Hematopoietic multipotent progenitor cell treated with erythropoietin and hydrocortisone succinate and interleukin-3 and kit ligand, for 4 days (in vitro differentiated cells): ENCODE measurements around the gene PARP15.
"Not testable (repeated sequence)": the region's sequence is repeated elsewhere in the genome, so short reads cannot be mapped to it uniquely, and the experiment has no call there.

Experiments used
- DNase-seq: peaks from one replicate; pipeline ENCODE4 v3.0.0-alpha.2; 2015

PARP15 gene

GRCh38 chr3:122674339-122674738, 96.9 kb downstream of the PARP15 start:
- no peak for DNase-seq

GRCh38 chr3:122676759-122677158, 99.3 kb downstream of the PARP15 start:
- no peak for DNase-seq

GRCh38 chr3:122677216-122677615, 99.8 kb downstream of the PARP15 start:
- no peak for DNase-seq

DNA sequence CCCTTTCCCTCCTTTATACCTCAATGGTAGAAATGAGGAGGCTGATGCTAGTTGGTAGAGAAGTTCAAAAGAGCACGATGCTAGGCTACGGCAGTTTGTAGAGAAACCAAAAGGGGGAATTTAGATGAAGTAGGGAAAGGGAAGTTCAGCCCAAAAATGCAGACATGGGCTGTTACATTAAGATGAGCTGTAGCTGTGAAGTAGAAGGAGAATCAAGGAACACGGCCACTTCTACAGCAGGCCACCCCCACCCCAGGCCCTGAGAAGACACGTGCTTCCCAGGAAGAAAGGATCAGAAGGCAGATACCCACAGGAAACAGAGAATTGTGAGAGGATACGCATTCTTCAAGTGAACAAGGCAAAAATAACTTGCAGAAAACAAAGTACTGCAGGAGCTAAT, 101.1 kb downstream of the PARP15 start:
- DNase-seq: no peak

- peak; percentile 94 for DNase-seq
These were observed 101.8 kb downstream of the PARP15 start for GRCh38 chr3:122679085-122679881.

GRCh38 chr3:122679882-122680474, 102.5 kb downstream of the PARP15 start:
- DNase-seq: peak; percentile 36

DNA sequence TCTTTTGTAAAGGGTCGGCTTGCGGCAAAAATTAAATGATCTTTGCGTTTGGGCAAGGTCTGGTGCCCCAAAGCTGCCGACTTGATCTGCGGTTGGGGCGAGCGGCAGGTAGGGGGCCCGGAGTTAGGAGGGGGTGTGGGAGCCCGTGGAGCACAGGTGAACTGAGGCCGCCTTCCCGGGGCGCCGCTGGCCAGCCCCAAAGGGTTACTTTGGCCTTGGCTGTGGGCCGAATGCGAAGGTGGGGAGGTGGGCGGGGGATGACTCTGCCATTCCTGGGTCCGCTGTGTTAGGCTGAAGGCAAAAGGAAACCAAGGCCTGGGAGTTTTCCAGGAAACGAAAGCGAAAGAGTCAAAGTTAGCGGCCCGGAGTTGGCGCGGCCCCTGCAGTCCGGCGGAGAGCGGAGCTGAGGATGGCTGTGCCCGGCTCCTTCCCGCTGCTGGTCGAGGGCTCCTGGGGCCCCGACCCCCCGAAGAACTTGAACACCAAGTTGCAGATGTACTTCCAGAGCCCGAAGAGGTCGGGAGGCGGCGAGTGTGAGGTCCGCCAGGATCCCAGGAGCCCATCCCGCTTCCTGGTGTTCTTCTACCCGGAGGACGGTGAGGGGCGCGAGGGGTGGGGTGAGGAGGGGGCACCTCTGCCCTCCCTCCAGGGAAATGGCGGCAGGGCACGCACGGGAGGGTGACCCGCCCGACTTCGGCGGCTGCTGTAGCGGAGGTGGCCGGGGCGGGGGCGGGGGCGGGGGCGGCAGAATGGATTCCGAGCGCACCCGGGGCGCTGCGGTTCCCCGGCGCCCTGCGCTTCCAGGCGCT, 103.2 kb downstream of the PARP15 start, which contains the start of gene PARP14:
PARP14 (plus strand) TSS at position 365 of the 809 bp plus-strand sequence; CDS start at position 410, 45 bp downstream.
- DNase-seq: peak; percentile 85

DNA sequence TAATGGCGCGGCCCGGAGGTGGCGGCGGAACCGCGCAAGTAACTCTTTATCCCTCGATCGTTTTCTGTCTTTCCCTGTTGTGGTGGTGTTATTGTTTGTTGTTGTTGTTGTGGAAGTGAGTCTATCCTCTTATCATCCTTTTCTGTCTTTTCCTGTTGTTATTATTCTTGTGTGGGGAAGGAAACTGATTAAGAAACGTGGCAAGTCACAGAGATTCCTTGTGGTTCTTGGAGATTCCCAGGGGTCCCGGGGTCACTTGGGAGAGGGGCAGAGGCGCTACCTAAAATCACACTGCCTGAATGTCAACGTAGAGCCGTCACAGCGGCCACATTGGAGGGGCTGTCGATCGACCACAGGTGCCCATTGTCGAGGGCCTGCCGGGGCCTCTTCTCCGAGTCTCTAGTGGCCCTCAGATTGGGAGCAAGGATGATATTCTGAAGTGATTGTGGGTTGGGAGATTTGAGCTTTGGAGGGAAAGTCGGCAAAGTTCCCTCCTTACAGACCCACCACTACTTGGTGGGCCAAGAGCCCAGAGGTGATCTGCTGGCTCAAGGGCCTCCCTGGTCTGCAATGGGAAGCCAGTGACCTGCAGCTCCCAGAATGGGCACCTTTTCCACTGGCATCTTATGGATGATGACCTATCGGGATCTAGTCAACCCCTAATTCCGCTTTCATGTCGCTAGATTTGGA, 104.0 kb downstream of the PARP15 start:
- peak; percentile 18 for DNase-seq

- no peak for DNase-seq
These were observed 104.5 kb downstream of the PARP15 start for GRCh38 chr3:122681974-122682409.

GRCh38 chr3:122682778-122683411, 105.4 kb downstream of the PARP15 start:
- DNase-seq: not testable (repeated sequence)

DNA sequence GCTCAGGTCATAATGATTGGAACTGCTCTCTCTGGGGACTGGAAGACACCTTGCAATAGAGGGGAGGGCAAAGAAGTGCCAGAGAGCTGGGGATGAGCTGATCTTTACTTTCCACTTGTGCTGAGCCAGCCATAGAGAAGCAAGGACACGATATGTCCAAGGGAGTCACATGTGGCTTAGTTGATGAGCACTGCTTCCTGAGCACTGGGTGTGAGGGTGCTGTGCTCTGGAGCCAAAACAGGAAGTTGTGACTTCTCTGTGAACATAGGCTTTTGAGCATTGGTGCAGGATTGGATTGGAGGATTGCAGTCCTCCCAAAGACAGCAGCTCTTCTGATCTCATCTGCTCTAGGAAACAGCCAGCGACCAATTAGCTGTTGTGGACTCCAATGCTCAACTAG, 109.8 kb downstream of the PARP15 start:
- DNase-seq: no peak
